ENCODE results near the gene SPOPL. TPM values are rescaled to one million over a fixed set of nuclear protein-coding genes. Genes with fewer than 3 reads are reported as not detected.

The SPOPL gene
- total and polyA plus RNA-seq, 9 of the 15 experiments (the other 6 are each of a cell fraction or from before 2014, with no cell fraction given) = 0.53 to 6.1 (median 4.1) TPM

DNA sequence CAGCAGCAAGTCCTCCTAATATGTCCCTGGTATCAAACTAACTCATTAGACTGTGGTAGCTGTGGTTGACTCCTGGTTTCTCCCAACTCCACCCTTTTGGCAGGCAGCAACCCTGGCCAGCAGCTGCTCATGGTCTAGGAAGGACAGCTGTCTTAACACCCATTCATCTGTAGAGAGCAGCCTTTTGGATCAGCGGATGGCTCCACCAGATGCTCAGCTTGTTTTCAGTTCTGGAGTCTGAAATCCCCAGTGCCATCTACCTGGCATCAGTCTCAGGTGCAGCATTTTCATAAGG lies 100.5 kb downstream of the SPOPL start:
- ChIA-PET CTCF (ENCODE audit: low intra/inter-chr PET ratio) (no interaction called here), POLR2A (interaction anchor here (0.6 kb wide), 1 partner anchor 537 kb away, joined by 3 read pairs; no protein-coding TSS in a partner anchor)
- ATAC-seq (peak; percentile 44), FAIRE-seq (no peak), DNase-seq (ENCODE audit: extremely low read depth in 1 of 4, low spot score in 3 of 4) (no peak)
- Histone ChIP-seq H3K4me1 (replicated peaks in 1 of 2; ENCODE audit: control insufficient read depth in 2 of 2, insufficient read depth in 2 of 2, low read length in 2 of 2) (no peaks in the 10 kb centered on the region), H3K4me3 (no peak overlapping the region), H3K4me2 (ENCODE audit: insufficient read depth, low read length) (no peak overlapping the region), H3K9ac (ENCODE audit: insufficient read depth in 1 of 2, low read depth in 2 of 2, low read length in 2 of 2) (no peak overlapping the region), H3K27ac (ENCODE audit: extremely low read depth, low read depth, low read length) (no peak overlapping the region), H3K9me3 (replicated peaks; ENCODE audit: control insufficient read depth, insufficient read depth, low read depth, low read length) (no peaks in the 10 kb centered on the region), H2AFZ (ENCODE audit: low read depth, low read length) (no peak overlapping the region), H3K79me2 (ENCODE audit: control insufficient read depth, insufficient read depth, low read length) (no peaks in the 10 kb centered on the region), H4K20me1 (replicated peaks; ENCODE audit: control insufficient read depth, insufficient read depth, low read length) (no peaks in the 10 kb centered on the region), H3K9me1 (ENCODE audit: control insufficient read depth, insufficient read depth, low read length) (no peaks in the 10 kb centered on the region), H3K27me3 (ENCODE audit: control insufficient read depth in 2 of 2, insufficient read depth in 2 of 2, low read length in 2 of 2) (no peaks in the 10 kb centered on the region), H3K36me3 (ENCODE audit: control insufficient read depth, insufficient read depth, low read length) (no peaks in the 10 kb centered on the region)
- WGBS (ENCODE audit: insufficient coverage, low coverage, missing lambda C conversion rate) = 0% methylated on average over 1 of the region's 1 CpG
- no TSS peak for BruUV-seq (replicated peaks)
- TF ChIP-seq, protein P1, sequence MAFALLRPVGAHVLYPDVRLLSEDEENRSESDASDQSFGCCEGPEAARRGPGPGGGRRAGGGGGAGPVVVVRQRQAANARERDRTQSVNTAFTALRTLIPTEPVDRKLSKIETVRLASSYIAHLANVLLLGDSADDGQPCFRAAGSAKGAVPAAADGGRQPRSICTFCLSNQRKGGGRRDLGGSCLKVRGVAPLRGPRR (CRISPR knock-in tag; IDR thresholded peaks at IDR 0.05) = no peak
- TF ChIP-seq, protein P2, sequence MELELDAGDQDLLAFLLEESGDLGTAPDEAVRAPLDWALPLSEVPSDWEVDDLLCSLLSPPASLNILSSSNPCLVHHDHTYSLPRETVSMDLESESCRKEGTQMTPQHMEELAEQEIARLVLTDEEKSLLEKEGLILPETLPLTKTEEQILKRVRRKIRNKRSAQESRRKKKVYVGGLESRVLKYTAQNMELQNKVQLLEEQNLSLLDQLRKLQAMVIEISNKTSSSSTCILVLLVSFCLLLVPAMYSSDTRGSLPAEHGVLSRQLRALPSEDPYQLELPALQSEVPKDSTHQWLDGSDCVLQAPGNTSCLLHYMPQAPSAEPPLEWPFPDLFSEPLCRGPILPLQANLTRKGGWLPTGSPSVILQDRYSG (tag; conservative IDR thresholded peaks at IDR 0.05; ENCODE audit: low read depth) = no peak
- no peak for TF ChIP-seq ZNF165 (CRISPR knock-in tag; IDR thresholded peaks at IDR 0.05; ENCODE audit: borderline replicate concordance)
- TF ChIP-seq CBX8 (IDR thresholded peaks at IDR 0.05; ENCODE audit: borderline replicate concordance, extremely low read depth, low read depth, low read length, poor library complexity, severe bottlenecking) = no peak
- no peak for TF ChIP-seq ZNF444 (CRISPR knock-in tag; IDR thresholded peaks at IDR 0.05)
- TF ChIP-seq STAT5B (CRISPR knock-in tag; IDR thresholded peaks at IDR 0.05) = no peak
- TF ChIP-seq ZNF76 (CRISPR knock-in tag; IDR thresholded peaks at IDR 0.05; ENCODE audit: borderline replicate concordance) = no peak
- no peak for TF ChIP-seq ZNF644 (tag; IDR thresholded peaks at IDR 0.05; ENCODE audit: low read depth)
- no peak for TF ChIP-seq ZKSCAN3 (CRISPR knock-in tag; IDR thresholded peaks at IDR 0.05)
- no peak for TF ChIP-seq FOXA1 (IDR thresholded peaks at IDR 0.05; ENCODE audit: borderline replicate concordance)
- TF ChIP-seq HIVEP1 (CRISPR knock-in tag; IDR thresholded peaks at IDR 0.05) = no peak
- no peak for TF ChIP-seq ZNF324 (CRISPR knock-in tag; IDR thresholded peaks at IDR 0.05)
- TF ChIP-seq ETV6 (IDR thresholded peaks at IDR 0.05; ENCODE audit: borderline replicate concordance in 1 of 2, low read depth in 2 of 2, low read length in 1 of 2) = no peak
- TF ChIP-seq ETV6 (CRISPR knock-in tag; IDR thresholded peaks at IDR 0.05; ENCODE audit: borderline replicate concordance) = no peak
- no peak for TF ChIP-seq HMG20B (CRISPR knock-in tag; IDR thresholded peaks at IDR 0.05)
- no peak for TF ChIP-seq ZNF184 (CRISPR knock-in tag; IDR thresholded peaks at IDR 0.05)
- in situ Hi-C loops (cut with MboI) = no loop called here
- intact Hi-C loops (cut with micrococcal nuclease) = no loop called here
